Heart right ventricle (tissue), 16 donors: ENCODE measurements around the gene AMIGO3. TPM values are rescaled to one million over a fixed set of nuclear protein-coding genes. Genes with fewer than 3 reads are reported as not detected.

Source experiments
- ATAC-seq, 8 donors: fragments of 200-7000 bp; cut with Tn5 transposase; one replicate each; pipeline ENCODE4 v1.9.1; 2020; ENCODE audit warnings: mild to moderate bottlenecking in 8 of 8, moderate library complexity in 8 of 8, moderate number of reproducible peaks in 1 of 8
- DNase-seq, 2 donors: peaks; one replicate each; pipeline ENCODE4 v3.0.0-alpha.2; 2020
- H3K27ac ChIP-seq, 10 donors: fragments of 200-600 bp; sonication (generic) in 2 of 10; one replicate each; pipeline versions ENCODE4 v1.5.0 to v1.8.0; 2020 to 2022; ENCODE audit warnings: mild to moderate bottlenecking in 3 of 10
- H3K27me3 ChIP-seq, 7 donors: fragments of 200-600 bp; one replicate each; pipeline ENCODE4 v1.8.0; 2021 to 2022; ENCODE audit warnings: mild to moderate bottlenecking in 2 of 7
- H3K36me3 ChIP-seq, 9 donors: fragments of 200-600 bp; sonication (generic) in 1 of 9; one replicate each; pipeline versions ENCODE4 v1.5.0 to v1.8.0; 2020 to 2022; ENCODE audit warnings: mild to moderate bottlenecking in 2 of 9
- H3K4me1 ChIP-seq, 9 donors: fragments of 200-600 bp; sonication (generic) in 1 of 9; one replicate each; pipeline versions ENCODE4 v1.5.0 to v1.8.0; 2020 to 2022; ENCODE audit warnings: mild to moderate bottlenecking in 4 of 9
- H3K4me3 ChIP-seq, 10 donors: fragments of 200-600 bp; sonication (generic) in 2 of 10; one replicate each; pipeline versions ENCODE4 v1.5.0 to v1.8.0; 2020 to 2022; ENCODE audit warnings: mild to moderate bottlenecking in 7 of 10, moderate library complexity in 2 of 10
- H3K9me3 ChIP-seq, 11 donors: fragments of 200-600 bp in 10 of 11; sonication (generic) in 2 of 11; one replicate each; pipeline versions ENCODE4 v1.5.0 to v1.8.0; 2013 to 2022; ENCODE audit warnings: mild to moderate bottlenecking in 2 of 11, control low read depth in 1 of 11, moderate library complexity in 1 of 11
- WGBS, 2 donors: extraction: QIAGEN DNeasy Blood & Tissue Kit; methylation state at CpG; one replicate each; pipeline ENCODE4 v1.1.7; 2013; ENCODE audit warnings: inconsistent platforms in 1 of 2; 5-methylcytosine and 5-hydroxymethylcytosine counted together
- intact Hi-C, 10 donors: fragments of 100-400 bp; cut with DNase I; formaldehyde crosslinking; loops; one replicate each; pipeline versions ENCODE4 v1.11.1 to v1.14.2; 2022
- polyA plus RNA-seq, 2 donors: library from polyadenylated mRNA; stranded (reverse); fragments of 200-250 nt; gene quantifications; one replicate each; pipeline ENCODE4 v1.2.3, GENCODE V29; 2013
- total RNA-seq, 10 donors: library from RNA; stranded (reverse); fragmentation: NEBNext Ultra II Directional in 3 of 10; extraction: Animal tissue kit (Norgen Biotek cat#: 25700) in 3 of 10; gene quantifications; one replicate each; pipeline versions ENCODE4 v1.2.1 to v1.2.4, GENCODE V29; 2021 to 2023
- TF ChIP-seq, protein P1 (sequence below), 9 donors: fragments of 200-600 bp; sonication (generic) in 2 of 9; IDR thresholded peaks; one replicate each; pipeline versions ENCODE4 v1.5.0 to v1.8.0; 2021 to 2022; ENCODE audit warnings: antibody characterized with exemption in 9 of 9, mild to moderate bottlenecking in 5 of 9, moderate library complexity in 1 of 9
- donor health status: Arrhythmogenic right ventricular cardiomyopathy.
- donor health status: ischemic (EF 13 %, LVEDD 7.1; RV severe dilation, severe dysfunction).
- donor health status: healthy with polysubstance abuse.
- donor health status: DM: no; HTN: yes; CAD: no.
- donor health status: DM: no; HTN: no; CAD: no.
- donor health status: ischemic (EF 25% LVEDD 6.9; RV normal size, moderate dysfunction).
- donor health status: ischemic (EF 25% LVEDD 5.7; RV mildly dilated, moderate dysfunction).
- donor health status: healthy.
- donor health status: DM: yes; HTN: yes; CAD: no.
- donor health status: Ischemic cardiomyopathy.
- donor health status: ischemic (EF 35%, LVEDD 5.7; RV mildly dilated, moderate dysfunction).
- donor health status: nonischemic (EF 11% LVEDD 7.7; RV severe dilation, severe dysfunction).
- donor health status: DM: yes; HTN: yes; CAD: no.
- donor health status: PGD.
- donor health status: ischemic (EF 29% LVEDD 5.4; RV normal size, mild dysfunction).
- donor health status: nonischemic (EF 23%, LVEDD 6.1; RV moderate dilation, normal function).

The AMIGO3 gene
- total and polyA plus RNA-seq, 12 donors, result 0.09 to 2.1 (median 0.97) TPM; not detected in 8

- Histone ChIP-seq H3K27me3 (no peaks in the 10 kb centered on the region), H3K27ac (peak overlapping the region; percentile 53 to 98 (median 93)), H3K4me1 (peaks cover 10 to 37% (median 26%) of the 10 kb centered on the region in 9 donors), H3K9me3 (no peaks in the 10 kb centered on the region), H3K36me3 (peaks cover 0 to 73% (median 18%) of the 10 kb centered on the region in 9 donors), H3K4me3 (peak overlapping the region in 9 of 10 donors; percentile 68 to 100 (median 95))
- 16 to 28% methylated on average over 6 of the region's 6 CpGs for WGBS, 2 donors
- DNase-seq, result no peak
- TF ChIP-seq, protein P1, sequence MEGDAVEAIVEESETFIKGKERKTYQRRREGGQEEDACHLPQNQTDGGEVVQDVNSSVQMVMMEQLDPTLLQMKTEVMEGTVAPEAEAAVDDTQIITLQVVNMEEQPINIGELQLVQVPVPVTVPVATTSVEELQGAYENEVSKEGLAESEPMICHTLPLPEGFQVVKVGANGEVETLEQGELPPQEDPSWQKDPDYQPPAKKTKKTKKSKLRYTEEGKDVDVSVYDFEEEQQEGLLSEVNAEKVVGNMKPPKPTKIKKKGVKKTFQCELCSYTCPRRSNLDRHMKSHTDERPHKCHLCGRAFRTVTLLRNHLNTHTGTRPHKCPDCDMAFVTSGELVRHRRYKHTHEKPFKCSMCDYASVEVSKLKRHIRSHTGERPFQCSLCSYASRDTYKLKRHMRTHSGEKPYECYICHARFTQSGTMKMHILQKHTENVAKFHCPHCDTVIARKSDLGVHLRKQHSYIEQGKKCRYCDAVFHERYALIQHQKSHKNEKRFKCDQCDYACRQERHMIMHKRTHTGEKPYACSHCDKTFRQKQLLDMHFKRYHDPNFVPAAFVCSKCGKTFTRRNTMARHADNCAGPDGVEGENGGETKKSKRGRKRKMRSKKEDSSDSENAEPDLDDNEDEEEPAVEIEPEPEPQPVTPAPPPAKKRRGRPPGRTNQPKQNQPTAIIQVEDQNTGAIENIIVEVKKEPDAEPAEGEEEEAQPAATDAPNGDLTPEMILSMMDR (IDR thresholded peaks at IDR 0.05), result no peak
- ATAC-seq, result no peak
- intact Hi-C loops, result loop anchor here in 2 of 10 donors (5.0 to 10.0 kb wide), 2 partner anchors 63 to 180 kb away; partner anchors contain the start of genes IP6K1 (in 1 of the 2) and MST1R (in 1 of the 2)
Observed at GRCh38 chr3:49724586-49724985, 5.1 kb upstream of the AMIGO3 start.

- Histone ChIP-seq H3K4me1 (peaks cover 12 to 44% (median 30%) of the 10 kb centered on the region in 9 donors), H3K36me3 (peaks cover 0 to 66% (median 18%) of the 10 kb centered on the region in 9 donors), H3K4me3 (peak within 1 kb of the TSS; percentile 68 to 100 (median 94)), H3K27me3 (no peaks in the 10 kb centered on the region), H3K9me3 (no peaks in the 10 kb centered on the region), H3K27ac (peak within 1 kb of the TSS; percentile 53 to 98 (median 93))
- 0 to 1% methylated on average over 102 of the region's 102 CpGs for WGBS, 2 donors
- TF ChIP-seq, protein P1 (IDR thresholded peaks at IDR 0.05), result no peak
- intact Hi-C loops, result loop anchor here in 2 of 10 donors (5.0 to 10.0 kb wide), 2 partner anchors 63 to 181 kb away; partner anchors contain the start of genes IP6K1 (in 1 of the 2) and MST1R (in 1 of the 2)
- DNase-seq (peak; percentile 97 to 98), ATAC-seq (peak; percentile 87 to 93 (median 92))
Observed at GRCh38 chr3:49723628-49724551, 4.4 kb upstream of the AMIGO3 start, which contains the start of gene GMPPB. TSS of gene GMPPB (minus strand) at chr3:49723951. CDS start at chr3:49723726, 225 bp downstream.

GRCh38 chr3:49723296-49723627 lies 3.8 kb upstream of the AMIGO3 start:
- TF ChIP-seq, protein P1 (IDR thresholded peaks at IDR 0.05), result no peak
- Histone ChIP-seq H3K9me3 (no peaks in the 10 kb centered on the region), H3K4me1 (peaks cover 15 to 50% (median 35%) of the 10 kb centered on the region in 9 donors), H3K27ac (peak overlapping the region; percentile 1 to 98 (median 93)), H3K36me3 (peaks cover 0 to 59% (median 18%) of the 10 kb centered on the region in 9 donors), H3K27me3 (no peaks in the 10 kb centered on the region), H3K4me3 (peak overlapping the region; percentile 68 to 100 (median 94))
- ATAC-seq, result peak in 6 of 8 donors; percentile 5 to 18 (median 6)
- DNase-seq, result peak in 1 of 2 donors; percentile 48
- 0% methylated on average over 20 of the region's 20 CpGs for WGBS, 2 donors
- intact Hi-C loops, result loop anchor here in 2 of 10 donors (5.0 to 10.0 kb wide), 2 partner anchors 64 to 182 kb away; partner anchors contain the start of genes IP6K1 (in 1 of the 2) and MST1R (in 1 of the 2)

DNA sequence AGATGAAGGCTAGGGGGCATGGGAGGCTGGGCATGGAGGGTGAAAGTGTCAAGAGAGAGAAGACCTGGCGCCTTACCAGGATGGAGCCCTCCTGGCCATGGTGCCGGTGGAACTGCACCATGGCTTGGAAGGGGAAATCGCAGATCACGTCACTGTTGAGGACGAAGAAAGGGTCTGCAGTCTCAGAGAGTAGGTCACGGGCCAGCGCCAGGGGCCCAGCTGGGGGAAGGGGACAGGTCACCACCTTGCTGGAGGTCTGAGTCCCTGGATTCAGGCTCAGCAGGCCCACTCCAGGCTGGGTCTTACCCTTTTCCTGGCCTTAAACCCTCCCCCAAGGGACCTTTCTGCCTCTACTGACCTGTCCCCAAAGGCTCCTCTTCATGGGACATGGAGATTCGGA lies 3.4 kb upstream of the AMIGO3 start:
- ATAC-seq, result no peak
- H3K4me1 ChIP-seq, result peaks cover 15 to 52% (median 35%) of the 10 kb centered on the region in 9 donors
- TF ChIP-seq, protein P1 (IDR thresholded peaks at IDR 0.05), result no peak

More for the DNA sequence above, 3.4 kb upstream of the AMIGO3 start:
- DNase-seq, result no peak
- Histone ChIP-seq H3K36me3 (peaks cover 0 to 56% (median 15%) of the 10 kb centered on the region in 9 donors), H3K27me3 (no peaks in the 10 kb centered on the region), H3K4me3 (peak overlapping the region; percentile 68 to 100 (median 94)), H3K9me3 (no peaks in the 10 kb centered on the region), H3K27ac (peak overlapping the region in 9 of 10 donors; percentile 88 to 98 (median 93))
- 61 to 64% methylated on average over 8 of the region's 8 CpGs for WGBS, 2 donors
- intact Hi-C loops, result loop anchor here in 2 of 10 donors (5.0 to 10.0 kb wide), 2 partner anchors 64 to 182 kb away; partner anchors contain the start of genes IP6K1 (in 1 of the 2) and MST1R (in 1 of the 2)
